Measurements from ENCODE around the gene AUH. TPM values are rescaled to one million over a fixed set of nuclear protein-coding genes. Genes with fewer than 3 reads are reported as not detected.

The AUH gene
- total RNA-seq, 1 donor from 2014 or later = 62.6 TPM

DNA sequence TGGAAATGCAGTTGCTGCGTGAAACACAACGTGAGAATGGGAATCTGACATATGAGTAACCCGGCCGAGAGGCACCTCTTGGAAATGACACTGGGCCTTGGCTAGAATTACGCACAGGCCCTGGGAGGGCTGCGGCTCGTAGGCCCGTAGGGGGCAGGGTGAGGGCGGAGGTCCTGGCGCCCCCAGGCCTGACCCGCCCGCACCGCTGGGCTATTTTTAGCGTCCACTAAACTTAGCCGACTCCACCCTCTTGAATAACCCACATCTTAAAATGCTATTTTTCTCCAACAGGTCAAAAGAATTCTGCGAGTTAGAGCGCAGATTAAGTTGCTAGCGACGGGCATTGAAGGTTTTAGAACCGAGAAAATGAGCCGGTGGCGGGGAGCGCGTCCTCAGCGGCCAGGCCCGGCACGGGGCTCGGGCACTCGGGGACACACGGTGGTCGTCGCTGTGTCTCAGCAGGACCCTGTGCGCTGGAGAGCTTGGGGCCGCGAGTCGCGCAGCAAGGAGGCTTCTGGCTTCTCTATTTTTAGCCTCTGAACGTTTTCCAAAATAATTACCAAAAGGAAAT, 168.5 kb downstream of the AUH start:
- Mint-ChIP-seq H3K27ac (peak overlapping the region; percentile 96), H3K27me3 (ENCODE audit: low read depth) (no peaks in the 10 kb centered on the region), H3K4me1 (ENCODE audit: low read depth) (peaks cover 59% of the 10 kb centered on the region), H3K4me3 (ENCODE audit: low read depth) (peak overlapping the region; percentile 77), H3K36me3 (ENCODE audit: low read depth) (peaks cover 24% of the 10 kb centered on the region), H3K9me3 (peaks cover 16% of the 10 kb centered on the region)
- peak; percentile 69 for DNase-seq (ENCODE audit: low spot score)
- intact Hi-C loops (cut with micrococcal nuclease) = loop anchor here (1.0 to 10.0 kb wide), 18 partner anchors 15 to 519 kb away; no protein-coding TSS in a partner anchor

- Mint-ChIP-seq H3K36me3 (ENCODE audit: low read depth) (peaks cover 24% of the 10 kb centered on the region), H3K4me1 (ENCODE audit: low read depth) (peaks cover 56% of the 10 kb centered on the region), H3K4me3 (ENCODE audit: low read depth) (peak overlapping the region; percentile 77), H3K27me3 (ENCODE audit: low read depth) (no peaks in the 10 kb centered on the region), H3K9me3 (peaks cover 17% of the 10 kb centered on the region), H3K27ac (peak overlapping the region; percentile 96)
- intact Hi-C loops (cut with micrococcal nuclease) = loop anchor here (1.0 to 10.0 kb wide), 18 partner anchors 14 to 520 kb away; no protein-coding TSS in a partner anchor
- no peak for DNase-seq (ENCODE audit: low spot score)
Measured at GRCh38 chr9:91192381-91193086, 169.2 kb downstream of the AUH start.

GRCh38 chr9:91191411-91192380, 170.0 kb downstream of the AUH start:
- no peak for DNase-seq (ENCODE audit: low spot score)
- Mint-ChIP-seq H3K4me1 (ENCODE audit: low read depth) (peaks cover 63% of the 10 kb centered on the region), H3K4me3 (ENCODE audit: low read depth) (peak overlapping the region; percentile 39), H3K9me3 (peaks cover 17% of the 10 kb centered on the region), H3K36me3 (ENCODE audit: low read depth) (peaks cover 30% of the 10 kb centered on the region), H3K27me3 (ENCODE audit: low read depth) (no peaks in the 10 kb centered on the region), H3K27ac (peak overlapping the region; percentile 96)
- intact Hi-C loops (cut with micrococcal nuclease) = loop anchor here (5.0 to 10.0 kb wide), 4 partner anchors 104 to 521 kb away; no protein-coding TSS in a partner anchor

- Mint-ChIP-seq H3K36me3 (ENCODE audit: low read depth) (peaks cover 29% of the 10 kb centered on the region), H3K4me3 (ENCODE audit: low read depth) (no peak overlapping the region), H3K27ac (peak overlapping the region; percentile 73), H3K4me1 (ENCODE audit: low read depth) (peaks cover 59% of the 10 kb centered on the region), H3K9me3 (peaks cover 17% of the 10 kb centered on the region), H3K27me3 (ENCODE audit: low read depth) (no peaks in the 10 kb centered on the region)
- intact Hi-C loops (cut with micrococcal nuclease) = loop anchor here (5.0 to 10.0 kb wide), 4 partner anchors 103 to 522 kb away; no protein-coding TSS in a partner anchor
- no peak for DNase-seq (ENCODE audit: low spot score)
Measured at GRCh38 chr9:91190062-91190461, 171.7 kb downstream of the AUH start.

- Mint-ChIP-seq H3K27me3 (ENCODE audit: low read depth) (no peaks in the 10 kb centered on the region), H3K4me3 (ENCODE audit: low read depth) (no peak overlapping the region), H3K36me3 (ENCODE audit: low read depth) (peaks cover 29% of the 10 kb centered on the region), H3K4me1 (ENCODE audit: low read depth) (peaks cover 50% of the 10 kb centered on the region), H3K27ac (peak overlapping the region; percentile 51), H3K9me3 (peaks cover 17% of the 10 kb centered on the region)
- peak; percentile 8 for DNase-seq (ENCODE audit: low spot score)
- intact Hi-C loops (cut with micrococcal nuclease) = no loop called here
Measured at GRCh38 chr9:91188719-91189590, 172.8 kb downstream of the AUH start.

- Mint-ChIP-seq H3K27me3 (ENCODE audit: low read depth) (no peaks in the 10 kb centered on the region), H3K9me3 (peaks cover 17% of the 10 kb centered on the region), H3K4me1 (ENCODE audit: low read depth) (peaks cover 47% of the 10 kb centered on the region), H3K4me3 (ENCODE audit: low read depth) (no peak overlapping the region), H3K36me3 (ENCODE audit: low read depth) (peaks cover 29% of the 10 kb centered on the region), H3K27ac (peak overlapping the region; percentile 89)
- intact Hi-C loops (cut with micrococcal nuclease) = no loop called here
- DNase-seq (ENCODE audit: low spot score) = no peak
Measured at GRCh38 chr9:91187965-91188344, 173.8 kb downstream of the AUH start.

- peaks cover 29% of the 10 kb centered on the region for H3K36me3 Mint-ChIP-seq (ENCODE audit: low read depth)
- no peaks in the 10 kb centered on the region for H3K27me3 Mint-ChIP-seq (ENCODE audit: low read depth)
- intact Hi-C loops (cut with micrococcal nuclease) = no loop called here
- H3K27ac Mint-ChIP-seq = peak overlapping the region; percentile 89
- peaks cover 17% of the 10 kb centered on the region for H3K9me3 Mint-ChIP-seq
- peaks cover 45% of the 10 kb centered on the region for H3K4me1 Mint-ChIP-seq (ENCODE audit: low read depth)
- DNase-seq (ENCODE audit: low spot score) = no peak
- H3K4me3 Mint-ChIP-seq (ENCODE audit: low read depth) = no peak overlapping the region
Measured at GRCh38 chr9:91187311-91187964, 174.3 kb downstream of the AUH start.

DNA sequence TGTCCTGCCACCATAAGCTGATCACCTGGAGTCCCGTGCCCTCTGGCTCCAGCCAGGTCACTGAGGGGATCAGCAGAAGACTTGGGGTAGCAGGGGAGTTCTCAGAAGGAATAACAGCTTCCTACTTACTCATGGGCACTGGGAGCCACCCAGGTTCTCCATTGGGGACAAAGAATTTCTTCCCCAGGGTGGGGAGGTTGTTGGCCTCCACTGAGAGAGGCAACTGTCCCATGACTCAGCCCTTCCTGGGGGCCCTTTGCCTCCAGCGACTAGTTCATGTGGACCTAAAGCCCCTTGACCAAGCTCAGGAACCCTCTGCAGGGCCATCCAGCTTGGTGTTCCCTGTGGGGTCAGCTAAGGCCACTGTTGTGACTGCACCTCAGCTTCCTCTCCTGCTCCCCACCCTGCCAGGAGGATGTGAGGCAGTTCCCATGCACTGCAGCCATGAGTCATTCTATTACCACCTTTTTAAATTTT, 175.0 kb downstream of the AUH start:
- H3K36me3 Mint-ChIP-seq (ENCODE audit: low read depth) = peaks cover 29% of the 10 kb centered on the region
- H3K27ac Mint-ChIP-seq = peak overlapping the region; percentile 89
- no peaks in the 10 kb centered on the region for H3K27me3 Mint-ChIP-seq (ENCODE audit: low read depth)
- peaks cover 17% of the 10 kb centered on the region for H3K9me3 Mint-ChIP-seq
- peak; percentile 8 for DNase-seq (ENCODE audit: low spot score)
- intact Hi-C loops (cut with micrococcal nuclease) = no loop called here
- no peak overlapping the region for H3K4me3 Mint-ChIP-seq (ENCODE audit: low read depth)
- H3K4me1 Mint-ChIP-seq (ENCODE audit: low read depth) = peaks cover 40% of the 10 kb centered on the region

- H3K27me3 Mint-ChIP-seq (ENCODE audit: low read depth) = no peaks in the 10 kb centered on the region
- H3K27ac Mint-ChIP-seq = peak overlapping the region; percentile 64
- DNase-seq (ENCODE audit: low spot score) = no peak
- intact Hi-C loops (cut with micrococcal nuclease) = no loop called here
- peaks cover 30% of the 10 kb centered on the region for H3K4me1 Mint-ChIP-seq (ENCODE audit: low read depth)
- no peak overlapping the region for H3K4me3 Mint-ChIP-seq (ENCODE audit: low read depth)
- peaks cover 29% of the 10 kb centered on the region for H3K36me3 Mint-ChIP-seq (ENCODE audit: low read depth)
- peaks cover 17% of the 10 kb centered on the region for H3K9me3 Mint-ChIP-seq
Measured at GRCh38 chr9:91185193-91185886, 176.4 kb downstream of the AUH start.

GRCh38 chr9:91182429-91183225, 179.1 kb downstream of the AUH start:
- intact Hi-C loops (cut with micrococcal nuclease) = no loop called here
- Mint-ChIP-seq H3K9me3 (no peaks in the 10 kb centered on the region), H3K4me1 (ENCODE audit: low read depth) (peaks cover 43% of the 10 kb centered on the region), H3K4me3 (ENCODE audit: low read depth) (no peak overlapping the region), H3K36me3 (ENCODE audit: low read depth) (peaks cover 9% of the 10 kb centered on the region), H3K27ac (no peak overlapping the region), H3K27me3 (ENCODE audit: low read depth) (no peaks in the 10 kb centered on the region)
- no peak for DNase-seq (ENCODE audit: low spot score)
